ENCODE data around the gene C1QL3.

Gene C1QL3

GRCh38 chr10:16521311-16522016, at the start of gene C1QL3:
C1QL3 (minus strand) TSS chr10:16521879; CDS start chr10:16521065, 814 bp downstream.
- DNase-seq: no peak

DNA sequence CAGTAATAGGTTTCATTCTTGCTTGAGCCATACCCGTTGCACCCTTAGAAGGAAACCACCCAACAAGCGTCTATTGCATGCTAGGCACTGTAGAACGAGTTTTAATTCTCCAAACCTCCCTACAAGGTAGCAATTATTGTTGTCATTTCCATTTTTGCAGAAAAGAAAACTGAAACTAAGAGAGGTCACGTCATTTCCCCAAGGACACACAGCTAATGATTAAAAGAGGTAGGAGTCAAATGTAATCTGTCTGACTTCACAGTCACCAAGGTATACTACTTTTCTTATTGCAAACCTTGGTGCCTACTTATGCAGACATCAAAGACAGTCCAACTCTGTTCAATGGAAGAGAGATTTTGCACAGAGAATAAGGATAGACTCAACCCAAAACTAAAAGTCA, 49.1 kb upstream of the C1QL3 start:
- no peak for DNase-seq

GRCh38 chr10:16566202-16566805, 44.6 kb upstream of the C1QL3 start:
- no peak for DNase-seq

- peak; percentile 18 for DNase-seq
Measured at GRCh38 chr10:16565604-16566003, 43.9 kb upstream of the C1QL3 start.

DNA sequence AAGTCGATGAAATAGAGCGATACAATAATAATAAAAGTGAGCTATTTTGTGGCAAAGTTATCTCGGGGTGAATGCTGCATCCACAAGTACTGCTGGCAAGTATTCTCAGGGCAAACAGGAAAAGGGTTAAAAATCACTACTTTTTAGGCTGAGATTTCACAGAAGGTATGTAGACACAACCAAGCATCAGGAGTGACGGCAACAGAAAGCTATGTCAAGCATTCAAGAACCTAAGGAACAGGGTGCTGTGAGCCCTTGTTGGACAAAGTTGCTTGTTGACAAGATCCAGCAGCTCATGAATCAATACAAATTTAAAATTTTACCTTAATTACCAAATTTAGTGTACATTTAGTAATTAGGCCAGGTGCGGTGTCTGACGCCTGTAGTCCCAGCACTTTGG, 41.2 kb upstream of the C1QL3 start:
- DNase-seq: no peak

DNA sequence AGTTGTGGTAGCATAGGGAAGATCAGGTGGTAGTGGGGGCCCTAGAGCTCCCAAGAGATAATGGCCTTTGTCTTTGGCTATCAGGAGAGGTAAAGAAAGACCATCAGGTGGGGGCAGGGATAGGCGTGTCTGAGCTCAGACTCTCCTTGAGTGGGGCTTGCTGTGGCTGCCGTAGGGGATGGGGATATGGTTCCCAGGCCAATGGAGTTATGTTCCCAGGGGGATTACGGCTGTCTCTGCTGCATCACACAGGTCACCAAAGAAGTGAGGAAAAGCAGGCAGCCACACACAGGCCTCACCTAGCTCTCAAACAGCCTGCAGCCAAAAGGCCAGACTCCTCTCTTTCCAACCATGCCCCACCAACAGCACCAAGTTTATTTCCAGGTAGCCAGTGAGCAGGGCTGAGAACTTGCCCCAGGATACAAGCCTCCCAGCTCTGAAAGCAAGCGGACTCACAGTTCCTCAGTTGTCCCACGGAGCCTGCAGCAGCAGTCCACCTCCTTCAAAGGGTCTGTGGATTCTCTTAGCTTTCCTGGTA, 37.6 kb upstream of the C1QL3 start:
- no peak for DNase-seq

GRCh38 chr10:16547973-16548372, 26.3 kb upstream of the C1QL3 start:
- no peak for DNase-seq

DNA sequence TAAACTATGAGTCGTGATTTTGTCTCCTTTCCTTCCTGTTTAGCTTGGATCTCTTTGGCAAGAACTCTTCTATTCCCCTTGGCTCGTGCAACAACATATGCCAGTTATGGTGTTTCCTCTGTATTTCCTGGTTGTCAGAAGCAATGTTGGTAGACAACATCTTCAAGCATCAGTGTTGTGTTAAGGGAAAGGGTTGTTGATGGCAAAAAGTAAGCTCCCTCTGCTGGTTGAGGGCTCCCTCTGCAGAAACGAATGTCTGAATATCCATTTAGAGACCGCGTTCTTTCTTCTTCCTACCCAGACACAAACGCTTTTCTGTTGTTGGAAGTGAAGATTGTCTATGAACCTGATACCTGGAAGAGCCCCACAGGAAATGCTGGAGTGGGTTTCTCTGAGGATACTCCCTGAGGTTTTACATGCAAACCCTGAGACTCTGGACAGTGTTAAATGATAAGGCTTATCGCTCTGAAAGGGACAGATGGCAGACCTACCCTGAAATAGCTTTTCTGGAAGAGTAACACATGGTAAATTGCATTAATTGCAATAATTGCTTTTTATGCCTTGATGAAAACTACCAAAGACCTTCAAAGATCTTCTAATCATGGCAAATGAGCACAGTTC, 23.5 kb upstream of the C1QL3 start:
- DNase-seq: no peak

GRCh38 chr10:16544591-16544990, 22.9 kb upstream of the C1QL3 start:
- no peak for DNase-seq

DNA sequence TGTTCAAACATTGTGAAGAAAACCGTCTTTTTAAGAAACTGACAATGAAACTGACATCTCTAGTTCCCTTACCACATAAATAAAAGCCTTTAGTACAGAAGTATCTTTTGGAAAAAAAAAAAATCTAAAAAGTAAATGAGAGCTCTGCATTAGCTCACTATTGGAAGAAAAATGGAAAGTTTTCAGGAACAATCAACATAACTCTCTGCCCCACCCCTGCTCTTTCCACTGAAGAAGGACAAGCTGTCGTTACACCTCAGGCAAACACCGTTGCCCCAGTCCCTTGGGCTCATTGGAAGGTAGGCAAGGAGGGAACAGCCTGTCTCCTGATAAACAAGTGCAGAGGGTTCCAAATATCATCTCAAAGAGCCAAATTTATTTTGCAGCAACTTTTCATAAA, 22.4 kb upstream of the C1QL3 start:
- DNase-seq: no peak

DNA sequence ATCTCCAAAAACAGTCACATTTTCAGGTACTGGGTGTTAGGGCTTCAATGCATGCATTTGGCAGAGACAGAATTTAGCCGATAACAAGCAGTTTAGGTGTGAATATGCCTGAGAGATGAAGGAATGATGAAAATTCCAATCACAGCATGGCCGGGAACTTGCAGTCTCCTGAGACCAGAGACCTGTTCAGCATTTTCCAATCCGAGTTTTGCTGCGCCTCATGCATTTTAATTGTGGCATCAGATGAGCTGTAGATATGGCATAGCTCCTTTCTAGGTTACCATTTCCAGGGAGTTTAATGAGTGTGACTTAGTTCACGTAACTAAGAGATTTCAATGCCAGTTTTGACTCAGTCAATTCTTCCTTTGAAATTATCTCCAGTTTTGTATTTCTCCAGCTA, 14.5 kb upstream of the C1QL3 start:
- no peak for DNase-seq

- no peak for DNase-seq
Measured at GRCh38 chr10:16529853-16530252, 8.2 kb upstream of the C1QL3 start.

DNA sequence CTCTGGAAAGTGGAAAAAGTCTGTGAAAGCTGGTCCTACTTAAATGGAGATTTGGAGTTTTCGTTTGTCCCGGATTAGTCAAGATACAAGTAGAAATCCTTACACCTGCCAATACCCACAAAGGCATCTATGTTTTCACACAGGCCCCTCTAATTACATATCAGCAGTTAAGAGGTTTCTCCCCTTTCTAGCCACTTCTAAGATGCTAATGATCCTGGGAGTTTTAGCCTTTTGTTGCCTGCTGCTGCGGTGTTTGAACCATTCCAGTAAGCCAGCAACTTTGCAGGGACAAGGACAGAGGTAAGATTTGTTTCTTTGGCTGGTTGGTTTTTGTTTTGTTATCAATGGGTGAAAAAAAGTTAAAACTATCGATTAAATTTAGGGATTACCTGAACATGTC, 5.8 kb upstream of the C1QL3 start:
- DNase-seq: no peak

- DNase-seq: peak; percentile 11
Measured at GRCh38 chr10:16520900-16521299, 779 bp downstream of the C1QL3 start.

DNA sequence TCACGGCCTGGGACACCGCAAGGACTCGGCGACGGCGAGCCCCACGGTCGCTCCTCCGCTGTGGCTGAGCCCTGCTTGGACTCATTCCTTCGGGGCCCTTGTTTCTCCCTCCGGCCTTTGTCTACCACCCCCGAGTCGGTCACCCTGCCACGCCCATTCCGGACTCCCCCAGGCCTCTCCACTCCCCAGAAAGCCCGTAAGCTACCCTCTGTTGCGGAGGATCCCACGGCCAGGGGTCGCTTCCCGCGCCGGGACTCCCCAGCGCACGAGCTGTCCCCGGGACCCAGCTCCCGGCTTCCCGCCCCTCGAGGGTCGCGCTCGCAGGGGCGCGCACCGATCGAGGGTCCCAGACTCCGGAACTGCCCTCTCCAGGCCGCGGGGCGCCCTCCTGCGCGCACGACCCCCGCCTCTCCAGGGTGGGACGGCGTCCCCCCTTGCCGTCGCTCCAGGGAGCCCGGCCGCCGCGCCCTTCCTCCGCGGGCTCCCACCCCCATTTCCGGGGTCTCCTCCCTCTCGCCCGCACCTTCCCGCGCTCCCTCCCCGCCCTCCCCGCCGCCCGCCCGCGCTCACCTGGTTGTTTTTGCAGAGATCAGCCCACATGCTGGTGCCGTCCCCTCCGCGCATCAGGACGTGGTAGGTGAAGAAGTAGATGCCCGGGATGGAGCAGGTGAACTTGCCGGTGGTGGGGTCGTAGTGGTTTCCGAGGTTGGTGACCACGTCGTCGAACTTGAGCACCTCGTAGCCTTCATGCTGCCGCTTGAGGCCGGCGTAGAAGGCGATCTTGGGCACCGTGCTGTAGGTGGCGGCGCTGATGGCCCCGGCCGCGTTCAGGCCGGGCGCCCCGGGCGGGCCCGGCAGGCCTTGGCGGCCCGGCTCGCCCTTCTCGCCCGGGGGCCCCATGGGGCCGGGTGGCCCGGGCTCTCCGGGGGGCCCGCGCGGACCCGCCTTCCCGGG, 1.5 kb downstream of the C1QL3 start:
- DNase-seq: no peak

- no peak for DNase-seq
Measured at GRCh38 chr10:16519250-16519907, 2.3 kb downstream of the C1QL3 start.

DNA sequence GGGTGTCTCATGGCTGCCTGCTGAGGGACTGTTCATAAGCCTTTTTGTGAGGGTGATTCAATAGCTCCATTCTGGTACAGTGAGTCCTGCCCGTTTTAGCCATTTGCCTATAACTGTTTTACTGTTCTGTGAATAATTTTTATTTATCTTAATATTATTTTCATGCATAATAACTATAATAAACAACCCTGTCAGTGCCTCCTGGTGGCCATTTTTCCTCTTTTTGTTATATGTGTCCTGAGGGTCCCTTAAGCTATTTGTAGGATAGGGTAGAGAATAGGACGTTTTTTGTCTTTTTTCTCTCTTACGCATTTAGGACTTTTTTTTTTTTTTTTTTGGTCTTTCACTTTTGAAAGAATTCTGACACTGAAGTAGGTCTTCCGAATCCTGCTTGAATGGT, 2.9 kb downstream of the C1QL3 start:
- DNase-seq: no peak

DNA sequence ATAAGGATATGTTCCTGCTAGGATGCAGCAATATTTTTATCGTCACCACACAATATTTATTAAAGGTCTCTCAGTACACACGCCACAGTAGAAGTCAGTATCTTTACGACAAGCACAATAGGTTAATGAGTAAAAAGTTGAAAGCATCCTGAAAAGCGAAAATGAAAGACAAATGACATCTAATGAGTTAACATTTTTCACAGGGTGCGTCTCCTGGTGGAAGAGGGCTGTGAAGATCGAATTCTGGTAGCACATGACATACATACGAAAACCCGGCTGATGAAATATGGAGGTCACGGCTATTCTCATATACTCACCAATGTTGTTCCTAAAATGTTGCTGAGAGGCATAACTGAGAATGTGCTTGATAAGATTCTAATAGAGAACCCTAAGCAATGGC, 10.8 kb downstream of the C1QL3 start:
- no peak for DNase-seq

DNA sequence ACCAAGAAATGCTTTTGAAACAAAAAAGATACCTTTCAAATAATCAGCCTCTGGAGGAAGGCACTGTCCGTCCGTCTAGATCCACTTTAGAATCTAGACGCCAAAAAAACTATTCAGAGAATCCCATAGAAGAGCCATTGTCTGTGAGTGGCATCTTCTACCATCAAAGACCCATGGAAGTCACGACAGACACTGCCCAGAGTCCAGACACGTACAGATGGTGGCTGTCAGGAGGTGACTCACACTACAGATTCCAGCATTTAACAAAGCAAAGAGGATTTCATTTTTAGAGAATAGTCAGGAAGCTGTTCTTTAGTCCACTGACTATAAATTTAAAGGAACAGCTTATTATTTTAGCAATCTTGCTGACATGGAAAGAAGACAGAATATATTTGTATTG, 11.7 kb downstream of the C1QL3 start:
- no peak for DNase-seq

DNA sequence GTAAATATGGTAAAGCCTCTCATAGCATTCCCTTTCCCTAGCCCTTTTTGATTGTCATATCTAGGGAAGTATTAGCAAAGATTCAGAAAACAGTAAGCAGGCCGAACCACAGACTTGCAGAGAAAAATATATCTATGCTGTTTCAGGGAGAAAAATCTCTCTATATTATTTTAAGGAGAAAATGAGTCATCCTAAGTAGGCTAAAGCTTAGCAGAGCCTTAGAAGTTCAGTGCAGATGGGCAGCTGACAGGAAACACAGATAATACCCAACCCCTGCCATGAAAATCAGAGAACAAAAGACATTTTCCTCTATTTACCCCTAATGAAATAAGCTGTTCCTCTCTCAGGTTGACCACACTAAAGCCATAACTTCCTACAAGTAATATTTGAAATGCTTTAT, 16.5 kb downstream of the C1QL3 start:
- DNase-seq: no peak

DNA sequence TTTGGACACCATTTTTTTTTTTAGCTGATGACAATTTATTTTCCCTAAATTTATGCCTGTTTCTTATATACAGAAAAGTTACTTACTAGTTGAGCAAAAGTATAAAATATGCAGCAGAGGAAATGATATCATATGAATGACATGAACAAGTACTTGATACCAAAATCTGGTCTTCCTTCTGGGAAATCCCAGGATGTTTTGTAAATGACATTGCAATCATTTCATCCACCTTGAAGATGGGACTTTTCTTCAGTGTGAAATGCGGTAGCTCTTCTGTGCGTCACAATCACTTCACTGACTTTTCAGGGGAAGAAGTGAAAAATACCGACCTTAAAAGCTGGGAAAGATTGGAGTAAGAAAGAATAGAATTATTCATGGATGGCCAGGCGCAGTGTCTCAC, 23.8 kb downstream of the C1QL3 start:
- DNase-seq: no peak

DNA sequence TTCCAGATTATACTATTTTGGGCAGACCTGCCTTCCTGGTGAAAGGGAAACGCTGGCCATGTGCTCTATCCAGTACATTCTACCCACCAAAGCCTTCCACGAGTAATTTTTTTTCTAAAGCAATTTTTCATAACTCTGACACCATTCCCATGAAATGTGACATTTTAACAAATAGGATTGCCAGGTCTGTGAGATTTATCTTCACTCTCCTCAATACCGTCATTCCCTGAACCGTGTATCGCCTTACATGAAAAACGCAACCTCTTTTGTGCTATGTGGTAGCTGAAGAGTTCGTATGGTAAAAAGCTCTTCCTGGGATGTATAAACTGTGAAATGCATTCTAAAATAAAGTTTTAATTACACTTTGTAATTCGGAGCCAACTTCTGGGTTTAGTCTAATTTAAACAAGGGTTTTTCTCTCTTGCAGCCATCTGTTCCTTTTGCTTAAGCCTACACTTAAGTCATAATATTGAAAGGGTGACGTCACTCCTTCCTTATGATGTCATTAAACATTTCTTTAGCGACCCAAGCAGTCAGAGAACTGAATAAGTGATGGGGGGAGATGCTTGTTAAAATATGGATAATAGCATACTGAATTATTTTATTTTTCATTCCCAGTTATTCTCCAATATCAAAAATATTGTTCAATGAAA, 27.7 kb downstream of the C1QL3 start:
- no peak for DNase-seq
